Astrocyte of the spinal cord (primary cell): Measurements from ENCODE around the gene NEDD1.

ENCODE experiments used
- DNase-seq: peaks from one replicate; pipeline ENCODE4 v3.0.0; 2011; ENCODE audit warnings: low read depth, low spot score
- H3K4me3 ChIP-seq: 2 replicates; pipeline ENCODE4 v1.5.1; 2011; ENCODE audit warnings: low read depth, mild to moderate bottlenecking, low read length, moderate library complexity
- CTCF ChIP-seq: IDR thresholded peaks from 2 replicates; pipeline ENCODE4 v1.5.1; 2012; ENCODE audit warnings: low read depth, mild to moderate bottlenecking, low read length, inconsistent platforms
- in situ Hi-C: cut with HindIII; loops from 2 replicates; pipeline ENCODE4 v1.10.0; 2017; ENCODE audit warnings: low sequenced_read_pairs

NEDD1 gene

GRCh38 chr12:96892104-96892503, 15.0 kb upstream of the NEDD1 start:
- no peak for TF ChIP-seq CTCF
- in situ Hi-C loops, result no loop called here
- no peak overlapping the region for H3K4me3 ChIP-seq
- DNase-seq, result no peak

- in situ Hi-C loops, result no loop called here
- H3K4me3 ChIP-seq, result no peak overlapping the region
- TF ChIP-seq CTCF, result no peak
- no peak for DNase-seq
Measured at GRCh38 chr12:96897421-96897820, 9.6 kb upstream of the NEDD1 start.

DNA sequence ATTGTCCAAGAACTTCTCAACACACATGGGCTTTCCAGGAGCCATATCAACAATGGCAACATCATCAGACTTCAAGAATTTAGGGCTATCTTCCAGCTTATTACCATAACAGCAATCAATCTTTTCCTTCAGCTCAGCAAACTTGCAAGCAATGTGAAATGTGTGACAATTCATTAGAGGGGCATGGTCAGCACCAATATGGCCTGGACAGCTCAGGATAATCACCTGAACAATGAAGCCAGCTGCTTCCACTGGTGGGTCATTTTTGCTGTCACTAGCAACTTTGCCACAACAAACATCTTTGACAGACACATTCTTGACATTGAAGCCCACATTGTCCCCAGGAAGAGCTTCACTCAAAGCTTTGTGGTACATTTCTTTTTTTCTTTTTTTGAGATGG, 5.9 kb upstream of the NEDD1 start:
- TF ChIP-seq CTCF, result no peak
- no peak for DNase-seq
- in situ Hi-C loops, result no loop called here
- H3K4me3 ChIP-seq, result no peak overlapping the region

DNA sequence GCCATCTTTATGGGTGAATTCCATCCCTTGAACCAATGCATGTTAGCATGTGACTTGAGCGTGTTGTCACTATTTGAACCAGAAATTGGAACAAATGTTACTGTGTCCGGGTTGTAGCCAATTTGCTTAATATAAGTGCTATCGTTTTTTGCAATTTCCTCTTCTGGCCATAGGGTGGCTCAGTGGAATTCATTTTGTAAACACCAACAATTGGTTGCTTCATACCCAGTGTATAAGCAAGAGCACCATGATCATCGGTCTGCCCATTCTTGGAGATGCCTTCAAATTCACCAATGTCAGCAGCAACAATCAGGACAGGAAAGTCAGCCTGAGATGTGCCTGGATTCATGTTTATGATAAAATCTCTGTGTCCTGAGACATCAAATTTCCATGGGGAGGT, 5.0 kb upstream of the NEDD1 start:
- no peak for TF ChIP-seq CTCF
- no peak for DNase-seq
- H3K4me3 ChIP-seq, result no peak overlapping the region
- in situ Hi-C loops, result no loop called here

- in situ Hi-C loops, result no loop called here
- H3K4me3 ChIP-seq, result peak overlapping the region; percentile 80
- DNase-seq, result peak; percentile 9
- no peak for TF ChIP-seq CTCF
Measured at GRCh38 chr12:96906498-96906848, 584 bp upstream of the NEDD1 start.

- in situ Hi-C loops, result no loop called here
Measured at GRCh38 chr12:96907671-96908422, 790 bp downstream of the NEDD1 start.

More at GRCh38 chr12:96907671-96908422, 790 bp downstream of the NEDD1 start:
- peak; percentile 51 for DNase-seq
- TF ChIP-seq CTCF, result no peak
- peak overlapping the region; percentile 80 for H3K4me3 ChIP-seq
